Skin epidermis (tissue), 12 donors: Measurements from ENCODE around the gene COMMD1.
"Not testable (repeated sequence)": the region's sequence is repeated elsewhere in the genome, so short reads cannot be mapped to it uniquely, and the experiment has no call there.

ENCODE experiments used
- H3K27ac ChIP-seq, 21 experiments: fragments of 200-600 bp; sonication (generic) in 11 of 21; one replicate each; pipeline ENCODE4 v1.5.0; 2020; ENCODE audit warnings: mild to moderate bottlenecking in 3 of 21, inconsistent platforms in 2 of 21, moderate library complexity in 2 of 21
- H3K4me3 ChIP-seq, 7 experiments: fragments of 200-600 bp; sonication (generic) in 2 of 7; one replicate each; pipeline ENCODE4 v1.5.0; 2020; ENCODE audit warnings: inconsistent platforms in 2 of 7, mild to moderate bottlenecking in 2 of 7, moderate library complexity in 1 of 7

Gene COMMD1

DNA sequence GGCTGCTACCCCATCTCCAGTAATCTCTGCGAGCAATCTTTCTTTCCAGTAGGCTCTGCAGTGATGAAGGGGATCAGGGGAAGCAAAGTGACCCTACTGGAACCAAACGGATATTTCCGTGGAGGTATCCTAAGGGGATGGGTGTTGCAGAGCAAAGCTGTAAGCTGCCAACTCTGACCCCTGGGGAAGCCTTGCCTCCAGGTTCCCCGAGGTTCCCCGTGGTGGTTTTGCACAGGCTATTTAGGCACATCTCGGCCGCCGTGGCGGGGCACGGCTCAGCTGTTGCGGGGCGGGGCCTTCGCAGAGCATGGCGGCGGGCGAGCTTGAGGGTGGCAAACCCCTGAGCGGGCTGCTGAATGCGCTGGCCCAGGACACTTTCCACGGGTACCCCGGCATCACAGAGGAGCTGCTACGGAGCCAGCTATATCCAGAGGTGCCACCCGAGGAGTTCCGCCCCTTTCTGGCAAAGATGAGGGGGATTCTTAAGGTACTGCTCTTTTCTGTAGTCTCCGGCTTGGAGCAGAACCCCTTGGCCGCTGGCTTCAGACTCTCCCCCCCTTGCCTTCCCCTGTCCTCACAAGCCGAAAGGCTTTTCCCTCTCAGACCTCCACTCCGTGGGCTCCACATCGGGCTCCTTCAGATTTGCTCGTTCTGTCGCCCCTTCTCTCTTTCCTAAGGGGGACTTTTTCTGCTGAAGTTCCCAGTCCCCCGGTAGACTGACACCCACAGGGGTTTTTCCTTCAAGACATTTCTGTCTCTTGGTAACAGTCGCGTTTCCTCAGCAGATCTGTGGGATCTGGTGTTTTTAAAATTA, at the start of gene COMMD1:
TSS of gene COMMD1 (plus strand) at position 303 of the 814 bp plus-strand sequence. CDS start at position 308, 5 bp downstream.
- peak within 1 kb of the TSS in 20 of 21 experiments; percentile 52 to 92 (median 82) for H3K27ac ChIP-seq
- peak within 1 kb of the TSS; percentile 58 to 92 (median 80) for H3K4me3 ChIP-seq

GRCh38 chr2:61857224-61857623, 48.2 kb upstream of the COMMD1 start:
- Histone ChIP-seq H3K4me3 (no peak overlapping the region), H3K27ac (no peak overlapping the region)

GRCh38 chr2:61862085-61862484, 43.4 kb upstream of the COMMD1 start:
- Histone ChIP-seq H3K27ac (no peak overlapping the region), H3K4me3 (no peak overlapping the region)

DNA sequence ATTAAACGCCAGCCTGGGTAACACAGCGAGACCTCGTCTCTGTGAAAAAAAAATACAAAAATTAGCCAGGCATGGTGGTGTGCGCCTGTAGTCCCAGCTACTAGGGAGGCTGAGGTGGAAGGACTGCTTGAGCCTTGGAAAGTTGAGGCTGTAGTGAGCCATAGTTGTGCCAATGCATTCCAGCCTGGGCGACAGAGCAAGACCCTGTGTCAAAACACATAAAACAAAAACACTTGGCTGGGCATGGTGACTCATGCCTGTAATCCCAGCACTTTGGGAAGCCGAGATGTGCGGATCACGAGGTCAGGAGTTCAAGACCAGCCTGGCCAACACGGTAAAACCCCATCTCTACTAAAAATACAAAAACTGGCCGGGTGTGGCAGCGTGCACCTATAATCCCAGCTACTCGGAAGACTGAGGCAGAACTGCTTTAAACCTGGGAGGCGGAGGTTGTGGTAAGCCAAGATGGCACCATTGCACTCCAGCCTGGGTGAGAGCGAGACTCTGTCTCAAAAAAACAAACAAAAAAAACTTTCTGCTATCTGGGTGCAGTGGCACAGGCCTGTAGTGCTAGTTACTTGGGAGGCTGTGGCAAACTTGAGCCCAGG, 38.9 kb upstream of the COMMD1 start:
- H3K4me3 ChIP-seq, result not testable (repeated sequence)

DNA sequence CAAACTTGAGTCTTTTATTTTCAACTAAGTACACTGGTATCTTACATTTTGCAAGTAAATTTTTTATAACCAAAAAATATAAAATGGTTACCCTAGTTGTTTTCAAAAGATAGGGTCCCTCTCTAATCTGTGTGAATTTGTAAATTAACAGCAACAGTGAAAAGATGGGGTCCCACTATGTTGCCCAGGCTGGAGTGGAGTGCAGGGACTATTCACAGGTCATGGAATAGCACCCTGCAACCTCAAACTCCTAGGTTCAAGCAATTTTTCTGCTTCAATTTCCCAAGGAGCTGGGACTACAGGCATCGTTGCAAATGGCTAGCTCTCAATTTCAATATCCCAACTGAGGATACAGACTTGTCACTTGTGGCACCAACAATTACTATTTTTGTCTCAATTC, 29.1 kb upstream of the COMMD1 start:
- Histone ChIP-seq H3K4me3 (no peak overlapping the region), H3K27ac (no peak overlapping the region)

More for the DNA sequence above, 38.9 kb upstream of the COMMD1 start:
- not testable (repeated sequence) for H3K27ac ChIP-seq

DNA sequence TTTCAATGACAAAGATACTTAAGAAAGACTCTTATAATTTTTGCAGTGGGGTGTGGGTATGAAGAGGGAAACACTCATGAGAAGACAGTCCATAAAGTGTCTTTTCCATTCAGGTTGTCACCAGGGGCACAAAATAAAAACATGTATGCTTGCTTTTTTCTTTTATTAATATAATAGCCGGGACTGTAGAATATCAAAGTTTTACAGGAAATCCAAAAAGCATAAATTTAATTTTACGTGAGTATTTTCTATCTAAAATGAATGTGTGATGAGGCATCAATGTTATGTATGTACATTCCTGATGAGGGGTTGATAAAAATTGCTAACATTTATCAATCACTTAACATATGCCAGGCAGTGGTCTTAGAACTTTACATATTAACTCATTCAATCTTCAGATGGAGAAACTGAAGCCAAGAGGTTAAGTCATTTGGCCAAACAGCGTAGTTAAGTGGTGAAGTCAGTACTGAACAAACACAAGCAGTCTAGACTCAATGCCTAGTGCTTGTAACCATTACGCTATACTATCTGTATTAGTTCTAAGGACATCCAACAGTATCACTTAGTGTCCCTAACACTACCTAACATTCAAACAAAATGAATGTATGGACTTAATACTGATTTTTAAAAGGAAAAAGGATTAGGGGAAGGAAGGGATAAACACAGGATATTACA, 27.8 kb upstream of the COMMD1 start:
- H3K4me3 ChIP-seq, result no peak overlapping the region
- no peak overlapping the region for H3K27ac ChIP-seq

GRCh38 chr2:61878761-61879160, 26.7 kb upstream of the COMMD1 start:
- no peak overlapping the region for H3K4me3 ChIP-seq
- no peak overlapping the region for H3K27ac ChIP-seq

DNA sequence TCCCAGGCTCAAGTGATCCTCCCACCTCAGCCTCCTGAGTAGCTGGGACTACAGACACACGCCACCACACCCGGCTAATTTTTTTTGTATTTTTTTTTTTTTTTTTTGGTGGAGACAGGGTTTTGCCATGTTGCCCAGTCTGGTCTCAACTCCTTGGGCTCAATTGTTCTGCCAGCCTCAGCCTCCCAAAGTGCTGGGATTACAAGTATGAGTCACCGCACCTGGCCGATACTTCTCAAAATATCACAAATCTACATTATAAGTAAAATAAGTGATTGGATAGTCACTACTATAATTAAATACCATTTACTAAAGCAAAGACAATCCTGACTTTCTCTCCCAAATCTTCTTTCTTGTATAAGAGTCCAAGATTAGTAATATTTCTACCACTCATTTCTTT, 26.1 kb upstream of the COMMD1 start:
- not testable (repeated sequence) for H3K4me3 ChIP-seq, H3K27ac ChIP-seq

DNA sequence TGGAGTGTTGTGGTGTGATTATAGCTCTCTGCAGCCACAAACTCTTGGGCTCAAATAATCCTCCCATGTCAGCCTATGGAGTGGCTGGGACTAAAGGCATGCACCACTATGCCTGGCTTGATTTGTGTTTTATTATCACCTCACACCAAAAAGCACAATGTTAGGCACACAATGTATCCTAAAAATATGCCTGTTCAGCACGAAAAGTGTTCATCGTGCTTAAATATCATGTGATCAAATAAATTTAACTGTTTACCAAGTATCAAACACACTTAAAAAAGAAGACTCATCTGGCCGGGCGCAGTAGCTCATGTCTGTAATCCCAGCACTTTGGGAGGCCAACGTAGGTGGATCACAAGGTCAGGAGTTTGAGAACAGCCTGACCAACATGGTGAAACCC, 22.6 kb upstream of the COMMD1 start:
- Histone ChIP-seq H3K27ac (no peak overlapping the region), H3K4me3 (no peak overlapping the region)

GRCh38 chr2:61885896-61886603, 19.4 kb upstream of the COMMD1 start:
- Histone ChIP-seq H3K4me3 (no peak overlapping the region), H3K27ac (no peak overlapping the region)

GRCh38 chr2:61887717-61888266, 17.7 kb upstream of the COMMD1 start:
- Histone ChIP-seq H3K27ac (peak overlapping the region; percentile 51 to 99 (median 97)), H3K4me3 (peak overlapping the region; percentile 69 to 95 (median 82))

DNA sequence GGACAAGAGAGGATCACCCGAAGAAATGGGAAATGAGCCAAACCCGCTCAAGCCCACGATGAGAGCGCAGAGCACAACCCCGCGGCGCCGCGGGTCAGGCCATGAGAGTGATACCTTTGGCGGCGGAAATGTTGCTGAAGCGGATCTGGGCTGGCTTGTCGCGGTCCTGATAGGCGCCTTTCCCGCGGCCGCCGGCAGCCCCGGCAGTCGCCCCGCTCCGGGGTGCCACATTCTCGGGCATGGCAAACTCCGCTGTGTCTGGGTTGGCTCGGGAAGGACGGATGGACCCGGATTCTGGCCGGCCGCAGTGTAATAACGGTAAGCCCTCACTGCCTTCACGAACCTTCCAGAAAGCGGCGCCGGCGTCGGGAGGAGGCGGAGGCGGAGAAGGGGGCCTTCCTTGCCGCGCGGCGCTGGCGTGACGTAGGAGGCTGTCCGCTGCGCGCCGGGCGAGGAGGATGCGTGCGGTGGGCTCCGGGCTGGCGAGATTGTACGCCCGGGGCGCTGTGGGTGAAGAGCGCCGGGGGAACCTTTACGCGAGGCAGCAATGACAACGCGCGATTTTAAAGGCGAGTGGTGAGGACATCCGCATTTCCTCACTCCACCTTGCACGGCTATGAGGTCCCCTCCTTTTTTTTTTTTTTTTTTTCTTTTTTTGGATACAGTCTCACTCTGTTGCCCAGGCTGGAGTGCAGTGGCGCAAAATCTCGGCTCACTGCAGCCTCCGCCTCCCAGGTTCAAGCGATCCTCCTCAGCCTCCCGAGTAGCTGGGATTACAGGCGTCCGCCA, 17.0 kb upstream of the COMMD1 start, which contains the start of gene CCT4:
TSS of gene CCT4 (minus strand) at position 390 of the 789 bp plus-strand sequence. CDS start at position 241, 149 bp downstream.
- H3K27ac ChIP-seq, result peak within 1 kb of the TSS; percentile 51 to 99 (median 97)
- H3K4me3 ChIP-seq, result peak within 1 kb of the TSS; percentile 69 to 95 (median 82)

DNA sequence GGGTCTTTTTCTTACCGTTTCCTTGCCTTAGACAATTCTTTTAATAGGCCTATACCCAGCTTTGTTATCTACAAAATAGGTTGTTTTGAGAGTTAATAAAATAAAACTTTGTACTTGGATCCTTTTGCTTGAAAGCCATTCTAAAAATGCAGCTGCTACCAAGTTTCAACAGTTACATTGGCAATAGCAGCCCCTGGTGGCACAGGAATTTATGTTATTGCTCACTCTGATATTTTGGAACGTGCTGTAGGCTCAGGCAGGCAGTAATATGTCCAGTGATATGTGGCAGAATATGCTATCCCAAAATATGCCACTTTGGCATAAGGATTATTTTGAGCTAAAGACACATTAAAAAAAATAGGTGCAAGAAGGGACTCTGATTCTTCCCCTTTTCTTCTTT, 6.7 kb upstream of the COMMD1 start:
- Histone ChIP-seq H3K27ac (no peak overlapping the region), H3K4me3 (no peak overlapping the region)

DNA sequence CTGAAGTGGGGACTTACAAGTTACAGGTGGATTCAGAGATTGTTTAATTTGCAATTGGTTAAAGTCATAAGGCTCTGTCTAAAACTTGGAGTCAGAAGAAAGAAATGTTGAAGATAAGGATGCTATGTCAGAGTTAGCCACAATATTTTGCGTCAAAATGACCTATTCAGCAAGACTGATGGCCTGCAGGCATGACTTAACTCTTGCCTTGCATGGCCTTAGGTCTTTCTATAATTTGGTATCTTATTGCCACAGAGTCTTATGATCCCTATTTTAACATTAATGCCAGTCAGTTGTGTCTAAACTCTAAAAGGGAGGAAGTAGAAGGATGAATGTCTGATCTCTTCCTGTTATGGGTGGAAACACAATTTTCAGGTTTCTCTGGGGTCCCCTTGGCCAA, 5.2 kb upstream of the COMMD1 start:
- no peak overlapping the region for H3K4me3 ChIP-seq
- H3K27ac ChIP-seq, result no peak overlapping the region

DNA sequence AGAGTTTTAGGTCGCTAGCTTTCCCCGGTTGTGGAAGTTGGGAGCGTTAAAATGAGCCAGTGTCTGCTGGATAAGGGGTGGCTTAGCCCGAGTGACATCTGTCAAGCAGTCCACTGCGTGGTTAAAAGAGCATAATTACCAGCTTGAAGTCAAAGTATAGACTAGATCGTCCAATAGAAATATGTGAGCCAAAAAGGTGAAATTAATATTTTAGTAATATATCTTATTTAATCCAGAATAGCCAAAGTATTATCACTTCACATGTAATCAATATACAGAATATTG, 654 bp downstream of the COMMD1 start:
- peak overlapping the region in 19 of 21 experiments; percentile 59 to 92 (median 84) for H3K27ac ChIP-seq

GRCh38 chr2:61909116-61909515, 3.6 kb downstream of the COMMD1 start:
- no peak overlapping the region for H3K27ac ChIP-seq
- H3K4me3 ChIP-seq, result no peak overlapping the region

More for the DNA sequence above, 654 bp downstream of the COMMD1 start:
- H3K4me3 ChIP-seq, result peak overlapping the region; percentile 58 to 92 (median 80)

GRCh38 chr2:61910603-61911002, 5.1 kb downstream of the COMMD1 start:
- H3K27ac ChIP-seq, result no peak overlapping the region
- no peak overlapping the region for H3K4me3 ChIP-seq

- Histone ChIP-seq H3K4me3 (no peak overlapping the region), H3K27ac (no peak overlapping the region)
Observed at GRCh38 chr2:61911510-61911909, 6.0 kb downstream of the COMMD1 start.

DNA sequence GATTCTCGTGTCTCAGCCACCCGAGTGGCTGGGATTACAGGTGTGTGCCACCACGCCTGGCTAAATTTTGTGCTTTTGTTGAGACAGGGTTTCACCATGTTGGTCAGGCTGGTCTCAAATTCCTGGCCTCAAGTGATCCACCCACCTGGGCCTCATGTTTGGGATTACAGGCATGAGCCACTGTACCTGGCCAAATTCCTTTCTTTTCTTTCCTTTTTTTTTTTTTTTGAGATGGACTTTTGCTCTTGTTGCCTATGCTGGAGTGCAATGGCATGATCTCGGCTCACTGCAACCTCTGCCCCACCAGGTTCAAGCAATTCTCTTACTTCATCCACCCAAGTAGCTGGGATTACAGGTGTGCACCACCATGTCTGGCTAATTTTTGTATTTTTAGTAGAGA, 9.3 kb downstream of the COMMD1 start:
- H3K27ac ChIP-seq, H3K4me3 ChIP-seq: not testable (repeated sequence)
